ENCODE results near the gene GRIN2C. TPM values are rescaled to one million over a fixed set of nuclear protein-coding genes. Genes with fewer than 3 reads are reported as not detected.

The GRIN2C gene
- total RNA-seq, 1 donor from 2014 or later, result 0.05 TPM

DNA sequence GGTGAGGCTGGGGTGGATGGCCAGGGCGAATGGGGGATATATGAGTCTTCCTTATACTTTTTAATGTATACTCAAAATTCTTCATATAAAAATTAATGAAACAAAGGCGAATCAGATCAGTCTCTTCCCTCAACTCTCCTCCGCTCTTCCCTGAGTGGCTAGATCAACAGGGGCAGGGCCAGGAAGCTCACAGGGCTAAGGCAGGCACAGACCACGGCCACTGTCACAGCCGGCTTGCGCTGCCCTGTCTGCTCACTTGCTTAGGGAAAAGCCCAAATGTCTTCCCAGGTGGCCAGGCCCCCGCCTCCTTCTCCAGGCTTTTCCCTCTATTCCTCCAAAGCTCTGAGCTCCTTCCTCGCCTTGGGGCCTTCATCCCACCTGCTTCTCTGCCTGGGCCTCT lies 6.0 kb downstream of the GRIN2C start:
- peaks cover 53% of the 10 kb centered on the region for H3K27me3 Mint-ChIP-seq
- intact Hi-C loops (cut with micrococcal nuclease), result no loop called here

DNA sequence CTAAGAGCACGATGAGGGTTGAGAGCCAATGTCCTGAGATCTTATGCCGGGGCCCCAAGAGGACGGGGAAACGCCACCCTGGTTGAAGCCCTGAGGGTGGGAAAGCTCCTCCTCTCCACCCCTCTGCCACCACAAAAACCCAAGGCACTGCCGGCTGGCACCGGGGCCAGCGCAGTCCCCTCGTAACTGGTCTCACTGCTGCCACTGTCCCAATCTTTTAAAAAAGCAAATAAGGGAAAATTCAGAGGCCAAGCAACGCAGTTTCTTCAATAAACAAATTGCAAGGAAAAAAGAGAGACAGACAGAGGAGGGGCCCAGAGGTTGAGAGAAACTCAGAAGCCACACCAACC lies 6.7 kb downstream of the GRIN2C start:
- intact Hi-C loops (cut with micrococcal nuclease), result no loop called here

More for the DNA sequence above, 6.0 kb downstream of the GRIN2C start:
- peak overlapping the region; percentile 88 for H3K4me3 Mint-ChIP-seq
- no peak overlapping the region for H3K27ac Mint-ChIP-seq
- no peak for DNase-seq
- no peaks in the 10 kb centered on the region for H3K36me3 Mint-ChIP-seq (ENCODE audit: low read depth)
- no peaks in the 10 kb centered on the region for H3K9me3 Mint-ChIP-seq
- H3K4me1 Mint-ChIP-seq, result peaks cover 9% of the 10 kb centered on the region

DNA sequence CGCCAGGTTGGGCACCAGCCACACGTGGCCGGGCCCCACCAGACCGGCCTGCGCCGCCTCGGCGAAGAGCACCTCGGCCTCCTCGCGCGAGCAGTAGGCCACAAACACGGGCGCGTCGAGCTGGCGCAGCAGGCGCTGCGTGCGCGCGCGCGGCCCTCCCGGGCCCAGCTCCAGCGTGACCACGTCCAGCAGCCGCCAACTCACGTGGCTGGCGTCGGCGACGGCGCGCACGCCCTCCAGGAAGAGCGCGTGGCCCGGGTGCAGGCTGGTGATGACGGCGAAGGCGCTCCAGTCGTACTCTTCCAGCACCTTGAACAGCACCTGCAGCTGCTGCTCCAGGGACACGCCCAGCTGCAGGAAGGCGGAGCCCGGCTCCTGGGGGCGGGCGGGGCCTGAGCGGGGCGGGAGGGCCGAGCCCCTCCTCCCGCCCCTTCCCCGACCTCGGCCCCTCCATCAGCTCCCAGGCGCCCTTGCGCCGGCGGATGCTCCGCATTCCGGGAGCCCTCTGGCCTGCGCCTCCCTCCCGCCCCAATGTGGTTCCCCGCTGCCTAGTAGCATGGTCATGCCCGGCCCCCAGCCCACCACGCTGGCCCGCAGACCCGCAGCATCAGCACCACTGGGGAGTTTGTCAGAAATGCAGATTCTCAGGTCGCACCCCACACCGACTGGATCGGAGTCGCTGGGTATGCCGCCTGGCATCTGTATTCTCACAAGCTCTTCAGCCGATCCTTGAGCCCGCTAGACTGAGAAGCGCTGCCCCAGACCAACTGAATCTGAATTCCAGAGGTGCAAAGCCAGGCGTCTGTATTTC lies 7.2 kb downstream of the GRIN2C start:
- intact Hi-C loops (cut with micrococcal nuclease), result loop anchor here (1.0 kb wide), 1 partner anchor 21 kb away; no protein-coding TSS in a partner anchor
- Mint-ChIP-seq H3K9me3 (no peaks in the 10 kb centered on the region), H3K4me1 (peaks cover 9% of the 10 kb centered on the region), H3K27ac (peak overlapping the region; percentile 34), H3K27me3 (peaks cover 45% of the 10 kb centered on the region), H3K36me3 (ENCODE audit: low read depth) (no peaks in the 10 kb centered on the region), H3K4me3 (peak overlapping the region; percentile 88)
- peak; percentile 93 for DNase-seq

More for the DNA sequence above, 6.7 kb downstream of the GRIN2C start:
- Mint-ChIP-seq H3K27me3 (peaks cover 51% of the 10 kb centered on the region), H3K4me1 (peaks cover 9% of the 10 kb centered on the region), H3K27ac (peak overlapping the region; percentile 34), H3K36me3 (ENCODE audit: low read depth) (no peaks in the 10 kb centered on the region), H3K4me3 (peak overlapping the region; percentile 88), H3K9me3 (no peaks in the 10 kb centered on the region)
- no peak for DNase-seq

DNA sequence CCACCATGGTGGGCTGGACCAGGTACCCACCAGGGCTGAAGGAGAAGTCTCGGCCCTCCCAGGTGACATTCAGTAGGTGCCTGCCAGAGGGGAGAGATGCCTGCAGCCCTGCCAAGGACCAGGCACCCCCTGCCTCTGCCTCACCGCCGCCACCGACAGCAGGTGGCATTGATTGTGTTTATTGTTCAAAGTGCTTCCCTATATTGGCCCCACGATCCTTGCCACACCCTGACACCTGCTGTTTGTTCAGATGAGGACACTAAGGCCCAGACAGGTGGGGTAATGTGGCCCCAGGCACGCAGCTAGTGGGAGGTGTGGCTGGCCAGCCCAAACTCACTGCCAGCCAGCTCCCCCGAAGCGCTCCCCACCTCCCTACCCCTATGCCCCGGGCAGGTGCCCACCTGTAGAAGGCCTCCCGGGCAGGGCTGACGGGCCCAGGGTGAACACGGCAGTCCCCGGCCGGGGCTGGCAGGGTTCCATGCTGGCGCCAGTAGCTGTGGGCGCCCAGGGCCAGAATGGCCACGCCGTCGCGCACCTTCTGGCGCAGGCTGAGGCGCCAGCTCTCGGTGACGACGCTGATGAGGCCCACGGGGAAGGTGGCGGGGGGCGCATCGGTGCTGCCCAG lies 8.0 kb downstream of the GRIN2C start:
- intact Hi-C loops (cut with micrococcal nuclease), result loop anchor here (1.0 kb wide), 1 partner anchor 22 kb away; no protein-coding TSS in a partner anchor
- no peaks in the 10 kb centered on the region for H3K9me3 Mint-ChIP-seq
- H3K4me3 Mint-ChIP-seq, result no peak overlapping the region
- DNase-seq, result no peak
- peaks cover 38% of the 10 kb centered on the region for H3K27me3 Mint-ChIP-seq
- no peak overlapping the region for H3K27ac Mint-ChIP-seq
- H3K36me3 Mint-ChIP-seq (ENCODE audit: low read depth), result no peaks in the 10 kb centered on the region
- peaks cover 9% of the 10 kb centered on the region for H3K4me1 Mint-ChIP-seq

DNA sequence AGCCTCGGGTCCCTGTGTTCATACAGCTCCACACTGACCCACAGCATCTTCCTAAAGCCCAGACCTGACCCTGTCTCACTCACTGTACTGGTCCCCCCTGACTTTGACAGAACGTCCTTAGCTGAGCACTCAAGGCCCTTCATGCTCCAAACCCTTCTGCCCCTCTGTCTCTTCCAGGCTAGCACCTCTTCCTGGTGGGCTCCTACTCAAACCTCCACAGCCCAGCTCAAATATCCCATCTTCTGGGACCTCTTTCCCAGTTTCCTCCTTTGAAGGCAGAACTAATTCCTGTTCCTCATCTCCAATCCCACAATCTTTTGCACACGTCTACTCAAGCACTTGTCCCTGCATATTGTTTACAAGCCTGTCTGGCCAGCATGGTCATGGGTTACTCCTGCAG lies 8.8 kb downstream of the GRIN2C start:
- Mint-ChIP-seq H3K36me3 (ENCODE audit: low read depth) (no peaks in the 10 kb centered on the region), H3K9me3 (no peaks in the 10 kb centered on the region), H3K4me1 (peaks cover 9% of the 10 kb centered on the region), H3K27ac (no peak overlapping the region), H3K27me3 (peaks cover 30% of the 10 kb centered on the region), H3K4me3 (peak overlapping the region; percentile 3)
- DNase-seq, result no peak
- intact Hi-C loops (cut with micrococcal nuclease), result no loop called here

DNA sequence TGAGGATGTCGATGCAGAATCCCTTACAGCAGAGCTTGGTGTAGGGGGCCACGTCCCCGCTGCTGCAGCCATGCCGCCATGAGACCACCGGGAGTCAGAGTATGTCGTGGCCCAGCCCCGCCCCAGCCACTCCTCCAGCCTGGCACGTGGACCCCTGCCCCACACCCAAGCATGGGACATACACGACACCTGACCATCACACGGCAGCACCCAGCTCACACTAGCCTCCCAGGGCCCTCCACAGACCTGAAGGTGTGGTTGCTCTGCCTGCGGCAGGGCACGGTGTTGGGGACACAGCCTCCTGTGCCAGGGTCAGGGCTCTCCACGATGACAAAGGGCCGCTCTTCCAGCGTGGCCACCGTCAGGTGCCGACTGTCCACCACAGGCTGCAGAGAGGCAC lies 9.4 kb downstream of the GRIN2C start:
- DNase-seq, result no peak
- Mint-ChIP-seq H3K9me3 (no peaks in the 10 kb centered on the region), H3K36me3 (ENCODE audit: low read depth) (no peaks in the 10 kb centered on the region), H3K4me3 (no peak overlapping the region), H3K27ac (no peak overlapping the region), H3K27me3 (peaks cover 24% of the 10 kb centered on the region), H3K4me1 (peaks cover 9% of the 10 kb centered on the region)
- intact Hi-C loops (cut with micrococcal nuclease), result no loop called here

DNA sequence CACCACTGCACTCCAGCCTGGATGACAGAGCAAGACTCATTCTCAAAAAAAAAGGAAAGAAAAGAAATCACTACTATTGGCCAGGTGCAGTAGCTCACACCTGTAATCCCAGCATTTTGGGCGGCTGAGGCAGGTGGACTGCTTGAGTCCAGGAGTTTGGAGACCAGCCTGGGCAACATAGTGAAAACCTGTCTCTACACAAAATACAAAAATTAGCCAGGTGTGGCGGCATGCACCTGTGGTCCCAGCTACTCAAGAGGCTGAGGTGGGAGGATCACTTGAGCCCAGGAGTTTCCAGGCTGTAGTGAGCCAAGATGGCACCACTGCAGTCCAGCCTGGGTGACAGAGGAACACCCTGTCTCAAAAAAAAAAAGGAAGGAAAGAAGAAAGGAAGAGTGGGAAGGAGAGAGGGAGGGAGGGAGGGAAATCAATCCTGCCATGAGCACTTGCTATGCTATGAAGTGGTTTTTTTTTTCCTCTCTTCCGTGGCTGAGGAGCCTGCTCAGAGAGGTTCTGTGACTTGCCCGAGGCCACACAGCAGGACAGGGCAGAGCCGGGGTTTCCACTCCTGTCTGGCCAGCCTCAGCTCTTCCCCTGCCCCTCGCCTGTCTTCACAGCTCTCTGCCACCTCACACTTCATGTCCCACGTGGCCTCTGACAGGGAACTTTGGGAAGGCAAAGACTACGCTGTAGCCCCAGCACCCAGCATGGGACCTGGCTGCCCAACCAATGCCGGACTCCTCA lies 10.9 kb downstream of the GRIN2C start:
- DNase-seq, result no peak
- H3K9me3 Mint-ChIP-seq, result no peaks in the 10 kb centered on the region
- H3K4me3 Mint-ChIP-seq, result no peak overlapping the region
- intact Hi-C loops (cut with micrococcal nuclease), result no loop called here
- peaks cover 7% of the 10 kb centered on the region for H3K4me1 Mint-ChIP-seq
- no peak overlapping the region for H3K27ac Mint-ChIP-seq
- H3K27me3 Mint-ChIP-seq, result peaks cover 23% of the 10 kb centered on the region
- H3K36me3 Mint-ChIP-seq (ENCODE audit: low read depth), result no peaks in the 10 kb centered on the region

DNA sequence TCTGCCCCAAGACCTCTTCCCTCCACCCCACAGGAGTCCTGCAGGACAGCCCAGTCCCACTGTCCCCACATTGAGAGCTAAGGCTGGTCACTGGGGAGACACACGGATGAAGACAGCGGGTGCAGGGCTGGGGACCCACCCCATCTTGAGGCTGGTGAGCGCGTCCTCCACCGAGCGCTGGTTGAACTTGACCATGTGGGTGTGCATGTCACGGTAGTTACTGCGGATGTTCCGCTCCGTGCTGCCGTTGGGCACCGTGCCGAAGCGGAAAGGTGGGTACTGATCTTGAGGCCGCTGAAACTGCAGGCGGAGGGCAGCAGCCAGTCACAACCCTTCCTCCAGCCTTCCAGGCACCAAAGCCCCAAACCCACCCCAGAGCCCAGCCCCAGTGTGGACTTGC lies 13.1 kb downstream of the GRIN2C start:
- Mint-ChIP-seq H3K4me1 (no peaks in the 10 kb centered on the region), H3K36me3 (ENCODE audit: low read depth) (no peaks in the 10 kb centered on the region), H3K27me3 (peaks cover 20% of the 10 kb centered on the region), H3K9me3 (no peaks in the 10 kb centered on the region), H3K27ac (no peak overlapping the region), H3K4me3 (no peak overlapping the region)
- intact Hi-C loops (cut with micrococcal nuclease), result no loop called here
- no peak for DNase-seq

DNA sequence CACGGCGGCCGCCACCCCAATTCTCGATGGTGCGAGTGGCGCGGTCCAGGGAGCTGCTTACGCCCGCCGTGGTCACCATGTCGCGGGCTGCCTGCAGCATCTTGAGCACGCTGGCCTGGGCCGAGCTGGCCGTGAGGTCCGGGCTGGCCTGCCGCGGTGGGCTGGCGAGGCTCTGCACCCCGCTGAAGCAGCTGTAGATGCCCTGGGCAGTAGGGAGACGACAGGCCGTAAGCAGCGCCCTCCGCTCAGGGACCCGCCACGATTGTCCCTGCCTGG lies 16.4 kb downstream of the GRIN2C start:
- H3K4me3 Mint-ChIP-seq, result no peak overlapping the region
- H3K4me1 Mint-ChIP-seq, result peaks cover 4% of the 10 kb centered on the region
- no peak for DNase-seq
- no peak overlapping the region for H3K27ac Mint-ChIP-seq
- H3K36me3 Mint-ChIP-seq (ENCODE audit: low read depth), result no peaks in the 10 kb centered on the region
- H3K9me3 Mint-ChIP-seq, result no peaks in the 10 kb centered on the region
- peaks cover 21% of the 10 kb centered on the region for H3K27me3 Mint-ChIP-seq
- intact Hi-C loops (cut with micrococcal nuclease), result no loop called here

DNA sequence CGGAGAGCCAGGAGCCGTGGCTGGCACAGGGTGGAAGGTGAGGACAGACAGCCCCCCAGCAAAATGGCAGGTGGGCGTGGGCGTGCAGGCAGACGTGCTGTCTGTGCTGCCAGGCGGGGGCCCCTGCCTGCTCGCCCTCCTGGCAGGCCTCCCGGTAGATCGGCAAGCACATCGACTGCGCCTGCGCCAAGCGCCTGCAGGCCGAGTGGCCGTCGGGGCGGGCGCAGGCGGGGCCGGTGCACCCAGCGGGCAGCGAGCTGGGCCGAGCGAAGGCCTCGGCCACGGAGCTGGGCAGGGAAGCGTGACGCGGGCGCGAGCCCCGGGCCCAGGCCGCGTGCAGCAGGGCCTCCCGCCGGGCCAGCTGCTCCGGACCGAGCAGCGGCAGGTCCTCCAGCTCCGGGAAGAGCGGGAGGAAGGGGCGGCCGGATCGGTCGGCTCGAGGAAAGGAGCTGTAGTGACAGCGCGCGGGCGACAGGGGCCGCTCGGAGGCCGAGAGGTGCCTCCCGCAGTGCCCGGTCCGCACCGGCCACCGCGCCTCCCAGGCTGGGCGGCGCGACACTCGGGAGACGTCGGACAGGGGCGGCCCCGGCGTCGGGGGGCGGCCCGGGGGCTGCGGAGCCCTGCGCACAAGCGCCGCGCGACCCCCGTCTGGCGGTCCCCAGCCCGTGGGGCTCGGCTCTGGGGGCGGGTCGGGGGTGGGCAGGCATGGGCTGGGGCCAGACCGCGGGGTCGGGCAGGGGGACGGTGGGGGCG lies 16.9 kb downstream of the GRIN2C start:
- peaks cover 4% of the 10 kb centered on the region for H3K4me1 Mint-ChIP-seq
- intact Hi-C loops (cut with micrococcal nuclease), result no loop called here
- no peak overlapping the region for H3K4me3 Mint-ChIP-seq
- no peaks in the 10 kb centered on the region for H3K9me3 Mint-ChIP-seq
- H3K36me3 Mint-ChIP-seq (ENCODE audit: low read depth), result no peaks in the 10 kb centered on the region
- DNase-seq, result peak; percentile 72
- peaks cover 21% of the 10 kb centered on the region for H3K27me3 Mint-ChIP-seq
- no peak overlapping the region for H3K27ac Mint-ChIP-seq

DNA sequence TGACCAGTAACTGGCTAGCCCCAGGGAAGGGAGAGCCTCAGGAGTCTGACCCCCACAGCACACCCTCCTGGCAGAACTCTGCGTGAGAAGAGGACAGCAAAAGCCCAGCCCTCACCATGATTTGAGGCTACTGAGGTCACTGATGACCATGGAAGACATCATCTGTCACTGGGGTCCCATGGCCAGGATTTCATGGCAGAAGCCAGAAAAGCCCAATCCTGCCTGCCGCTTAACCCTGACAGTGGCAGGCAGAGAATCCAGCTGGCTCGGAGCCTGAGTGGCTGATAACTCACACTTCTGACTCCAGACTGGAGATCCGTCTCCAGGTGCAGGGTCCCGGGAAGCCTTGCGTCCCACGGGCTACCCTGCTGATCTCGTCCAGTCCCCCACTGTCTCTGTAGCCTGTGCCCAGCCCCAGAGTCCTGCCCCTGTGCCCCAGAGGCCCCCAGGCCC lies 17.5 kb downstream of the GRIN2C start:
- Mint-ChIP-seq H3K4me3 (no peak overlapping the region), H3K9me3 (no peaks in the 10 kb centered on the region), H3K27ac (no peak overlapping the region), H3K27me3 (peaks cover 21% of the 10 kb centered on the region), H3K36me3 (ENCODE audit: low read depth) (no peaks in the 10 kb centered on the region), H3K4me1 (peaks cover 4% of the 10 kb centered on the region)
- intact Hi-C loops (cut with micrococcal nuclease), result no loop called here
- DNase-seq, result no peak

DNA sequence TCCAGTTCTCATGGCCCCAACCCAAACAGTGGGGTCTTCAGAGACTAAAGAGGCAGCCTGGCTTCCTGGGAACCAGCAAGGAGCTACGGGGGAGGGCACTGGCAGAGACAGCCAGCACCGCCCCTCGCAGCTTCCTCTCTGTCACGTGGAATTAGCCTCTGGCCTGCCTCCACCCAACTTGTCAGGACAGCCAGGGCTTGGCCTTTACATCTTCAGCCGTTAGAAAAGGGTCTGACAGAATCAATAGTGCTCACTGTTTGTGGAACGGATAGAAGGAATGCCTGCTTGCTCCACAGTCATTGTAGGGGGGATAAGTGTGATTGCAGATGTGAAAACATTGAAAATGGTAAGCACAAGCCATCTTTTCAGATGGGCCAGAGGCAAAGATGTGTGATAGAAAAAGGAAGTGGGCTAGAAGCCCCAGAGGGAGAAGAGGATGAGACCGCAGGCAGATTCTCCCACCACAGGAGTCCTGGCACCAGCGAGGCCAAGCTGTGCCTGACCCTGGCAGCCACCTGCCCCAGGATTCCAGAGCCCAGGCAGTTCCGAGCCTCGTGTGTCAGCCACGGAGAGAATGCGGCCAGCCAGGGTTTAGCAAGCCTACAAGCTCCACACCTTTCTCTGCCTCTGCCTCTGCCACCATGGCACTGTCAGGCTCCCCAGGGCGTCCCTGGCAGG lies 18.6 kb downstream of the GRIN2C start:
- Mint-ChIP-seq H3K27ac (no peak overlapping the region), H3K4me3 (no peak overlapping the region)

More for the DNA sequence above, 18.6 kb downstream of the GRIN2C start:
- H3K9me3 Mint-ChIP-seq, result no peaks in the 10 kb centered on the region
- H3K4me1 Mint-ChIP-seq, result peaks cover 4% of the 10 kb centered on the region
- H3K27me3 Mint-ChIP-seq, result peaks cover 21% of the 10 kb centered on the region
- peaks cover 3% of the 10 kb centered on the region for H3K36me3 Mint-ChIP-seq (ENCODE audit: low read depth)
- no peak for DNase-seq
- intact Hi-C loops (cut with micrococcal nuclease), result no loop called here

All from activated CD4-positive, alpha-beta T cell treated with anti-CD3 and anti-CD28 coated beads, Interleukin-2, amount 10 ng/mL, durations not matched to agents 24 days and 14 days (primary cell).